Prostate gland (tissue), 2 donors: ENCODE results near the gene VAPA.

Source experiments
- POLR2A ChIP-seq: fragments of 450-650 bp; IDR thresholded peaks from one replicate; pipeline ENCODE4 v1.6.1; 2016; ENCODE audit warnings: antibody characterized with exemption, mild to moderate bottlenecking
- TF ChIP-seq, protein P1 (sequence below), 4 experiments: fragments of 200-600 bp in 2 of 4; fragments of 450-650 bp in 2 of 4; sonication (generic) in 2 of 4; IDR thresholded peaks; 1 replicate in 3 of 4; 2 replicates in 1 of 4; pipeline ENCODE4 v1.5.1; 2016 to 2019; ENCODE audit warnings: antibody characterized with exemption in 4 of 4, mild to moderate bottlenecking in 2 of 4, moderate library complexity in 2 of 4

DNA sequence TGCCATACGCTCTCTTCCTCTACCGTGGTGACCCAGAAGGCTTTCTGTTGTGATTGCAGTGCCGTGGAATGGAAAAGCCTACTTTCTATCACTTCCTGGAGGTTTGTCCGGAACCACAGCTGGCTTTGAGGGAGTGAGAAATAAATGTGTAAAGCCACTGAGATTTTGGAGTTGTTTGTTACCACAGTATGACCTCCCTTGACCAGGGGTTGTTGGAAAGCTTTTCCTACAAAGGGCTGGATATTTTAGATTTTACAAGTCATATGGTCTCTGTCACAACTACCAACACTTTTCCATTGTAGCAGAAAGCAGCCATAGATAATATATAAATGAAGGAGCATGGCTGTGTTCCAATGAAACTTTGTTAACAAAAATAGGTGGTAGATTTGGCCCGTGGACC is 70.3 kb downstream of the VAPA start:
- TF ChIP-seq, protein P1, sequence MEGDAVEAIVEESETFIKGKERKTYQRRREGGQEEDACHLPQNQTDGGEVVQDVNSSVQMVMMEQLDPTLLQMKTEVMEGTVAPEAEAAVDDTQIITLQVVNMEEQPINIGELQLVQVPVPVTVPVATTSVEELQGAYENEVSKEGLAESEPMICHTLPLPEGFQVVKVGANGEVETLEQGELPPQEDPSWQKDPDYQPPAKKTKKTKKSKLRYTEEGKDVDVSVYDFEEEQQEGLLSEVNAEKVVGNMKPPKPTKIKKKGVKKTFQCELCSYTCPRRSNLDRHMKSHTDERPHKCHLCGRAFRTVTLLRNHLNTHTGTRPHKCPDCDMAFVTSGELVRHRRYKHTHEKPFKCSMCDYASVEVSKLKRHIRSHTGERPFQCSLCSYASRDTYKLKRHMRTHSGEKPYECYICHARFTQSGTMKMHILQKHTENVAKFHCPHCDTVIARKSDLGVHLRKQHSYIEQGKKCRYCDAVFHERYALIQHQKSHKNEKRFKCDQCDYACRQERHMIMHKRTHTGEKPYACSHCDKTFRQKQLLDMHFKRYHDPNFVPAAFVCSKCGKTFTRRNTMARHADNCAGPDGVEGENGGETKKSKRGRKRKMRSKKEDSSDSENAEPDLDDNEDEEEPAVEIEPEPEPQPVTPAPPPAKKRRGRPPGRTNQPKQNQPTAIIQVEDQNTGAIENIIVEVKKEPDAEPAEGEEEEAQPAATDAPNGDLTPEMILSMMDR (IDR thresholded peaks at IDR 0.05), result no peak
- TF ChIP-seq POLR2A, result no peak
